HG02938 (cell line): ENCODE measurements around the gene GCGR.
A peak's percentile ranks its signal among the peaks of the same experiment; 100 is the strongest.
"Not testable (repeated sequence)": the region's sequence is repeated elsewhere in the genome, so short reads cannot be mapped to it uniquely, and the experiment has no call there.

Source experiments
- ATAC-seq: cut with Tn5 transposase; IDR thresholded peaks from one replicate; pipeline ENCODE4 v1.9.1; 2021; ENCODE audit warnings: mild to moderate bottlenecking, moderate library complexity; ENCODE audit not compliant: unreplicated experiment

Gene GCGR

GRCh38 chr17:81831957-81832607 lies 28.1 kb downstream of the GCGR start:
- ATAC-seq = no peak

GRCh38 chr17:81832608-81833159 lies 28.7 kb downstream of the GCGR start:
- ATAC-seq = peak; percentile 36

- ATAC-seq = peak; percentile 67
These were observed 29.4 kb downstream of the GCGR start, which contains the start of gene MCRIP1 for GRCh38 chr17:81833160-81833920. Gene MCRIP1, minus strand, starts transcription at chr17:81833291. Its CDS starts 8,785 bp downstream, at chr17:81824506.

DNA sequence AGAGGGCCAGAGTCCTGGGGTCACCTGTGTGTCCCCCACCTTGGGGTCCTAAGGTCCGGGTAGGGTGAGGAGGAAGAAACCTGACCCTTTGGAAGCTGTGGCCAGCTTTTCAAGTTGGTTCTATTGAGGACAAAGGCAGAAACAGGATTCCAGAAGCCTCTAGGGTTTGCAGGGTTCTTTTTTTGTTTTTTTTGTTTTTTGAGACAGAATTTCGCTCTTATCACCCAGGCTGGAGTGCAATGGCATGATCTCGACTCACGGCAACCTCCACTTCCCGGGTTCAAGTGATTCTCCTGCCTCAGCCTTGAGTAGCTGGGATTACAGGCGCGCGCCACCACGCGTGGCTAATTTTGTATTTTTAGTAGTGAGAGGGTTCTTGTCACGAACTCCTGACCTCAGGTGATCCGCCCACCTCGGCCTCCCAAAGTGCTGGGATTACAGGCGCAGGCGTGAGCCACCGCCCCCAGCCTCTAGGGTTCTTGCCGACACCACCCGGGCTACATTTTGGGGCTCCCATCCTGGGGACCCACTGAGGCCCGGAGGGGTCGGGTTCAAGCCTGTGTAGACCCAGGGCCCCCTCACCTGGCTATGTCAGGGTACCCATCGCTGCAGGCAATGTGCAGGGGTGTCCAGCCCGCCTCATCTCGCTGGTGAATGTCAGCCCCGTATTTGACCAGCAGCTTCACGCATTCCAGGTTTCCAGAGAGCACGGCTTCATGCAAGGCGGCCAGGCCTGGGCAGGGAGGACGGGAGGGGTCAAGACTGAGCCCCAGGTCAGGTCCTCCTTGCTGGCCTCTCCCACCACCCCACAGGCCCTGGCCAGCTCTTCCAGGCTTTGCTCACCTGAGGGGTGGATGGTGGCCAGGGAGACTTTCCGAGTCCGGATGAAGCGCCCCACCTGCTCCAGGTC lies 30.2 kb downstream of the GCGR start:
- no peak for ATAC-seq

GRCh38 chr17:81834831-81835267 lies 30.9 kb downstream of the GCGR start, which contains the start of gene PPP1R27:
Gene PPP1R27, minus strand, starts transcription at chr17:81835050. Its CDS starts 97 bp downstream, at chr17:81834953.
- no peak for ATAC-seq

GRCh38 chr17:81837641-81838040 lies 33.7 kb downstream of the GCGR start:
- no peak for ATAC-seq

DNA sequence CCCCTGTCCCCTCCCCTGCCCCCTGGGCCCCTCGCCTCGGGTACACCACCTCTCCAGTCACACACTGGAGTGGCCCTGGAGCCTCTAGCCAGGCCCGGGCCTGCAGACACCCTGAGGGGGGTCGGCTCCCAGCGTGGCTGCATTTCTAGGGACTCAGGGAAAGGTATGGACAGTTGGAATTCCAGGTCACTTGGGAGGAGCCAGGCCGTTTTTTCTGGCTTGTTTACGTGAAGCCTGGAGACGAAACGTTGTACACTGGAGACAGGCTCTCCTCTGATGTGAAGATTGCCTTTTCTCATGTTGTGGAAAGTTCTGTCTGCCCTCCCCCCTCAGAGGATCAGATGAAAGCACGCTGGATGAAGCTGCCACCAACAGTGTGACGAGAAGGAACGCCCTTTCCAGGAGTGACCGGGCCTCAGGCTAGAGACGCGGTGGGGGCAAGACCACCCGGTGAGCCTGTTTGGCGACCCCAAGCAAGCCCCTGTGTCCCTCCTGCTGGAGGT lies 34.9 kb downstream of the GCGR start:
- no peak for ATAC-seq

DNA sequence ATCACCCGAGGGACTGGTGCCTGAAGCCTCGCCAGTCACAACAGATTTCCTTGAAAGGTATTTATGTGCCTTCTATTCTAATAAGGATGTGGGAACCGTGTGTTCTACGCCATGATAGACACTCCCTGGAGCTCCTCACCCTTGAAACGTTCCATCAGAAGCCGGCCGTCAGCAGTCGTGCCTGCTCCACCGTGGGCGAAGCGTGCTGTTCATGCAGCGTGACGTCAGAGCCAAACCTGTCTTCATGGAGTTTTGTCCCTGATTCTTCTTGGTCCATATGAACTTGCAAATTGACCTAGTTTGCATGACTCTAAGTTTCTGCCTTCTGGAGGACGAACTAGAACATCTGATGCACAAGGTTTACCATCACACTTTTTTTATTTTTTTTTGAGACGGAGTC lies 35.4 kb downstream of the GCGR start:
- ATAC-seq = no peak

GRCh38 chr17:81840059-81840458 lies 36.1 kb downstream of the GCGR start:
- ATAC-seq = not testable (repeated sequence)

GRCh38 chr17:81840826-81841778 lies 37.2 kb downstream of the GCGR start:
- no peak for ATAC-seq

- no peak for ATAC-seq
These were observed 37.9 kb downstream of the GCGR start for GRCh38 chr17:81841866-81842265.

- no peak for ATAC-seq
These were observed 38.4 kb downstream of the GCGR start for GRCh38 chr17:81842378-81842724.

- ATAC-seq = no peak
These were observed 39.0 kb downstream of the GCGR start for GRCh38 chr17:81842725-81843504.

- ATAC-seq = no peak
These were observed 39.9 kb downstream of the GCGR start for GRCh38 chr17:81843713-81844326.

GRCh38 chr17:81844327-81844851 lies 40.4 kb downstream of the GCGR start:
- no peak for ATAC-seq

- no peak for ATAC-seq
These were observed 40.9 kb downstream of the GCGR start for GRCh38 chr17:81844887-81845286.

DNA sequence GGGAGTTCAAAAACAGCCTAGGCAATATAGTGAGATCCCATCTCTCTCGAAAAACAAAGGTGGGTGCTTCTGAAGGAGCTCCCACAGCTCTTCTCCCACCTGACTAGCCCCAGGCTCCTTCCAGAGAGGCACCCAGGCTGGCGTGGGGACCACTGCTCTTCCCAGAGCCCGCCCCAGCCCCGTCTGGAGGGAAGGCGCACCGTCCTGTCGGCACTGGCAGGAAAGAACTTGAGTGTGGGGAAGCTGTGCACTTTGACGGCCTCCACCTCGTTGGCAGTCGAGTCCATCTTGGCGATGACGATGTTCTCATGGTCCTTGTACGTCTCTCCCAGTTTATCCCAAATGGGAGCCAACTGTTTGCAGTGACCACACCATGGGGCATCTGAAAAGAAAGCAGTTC lies 41.4 kb downstream of the GCGR start:
- no peak for ATAC-seq
